Endothelial cell of umbilical vein (primary cell): ENCODE results near the gene ANKS1B. TPM values are rescaled to one million over a fixed set of nuclear protein-coding genes. Genes with fewer than 3 reads are reported as not detected.

Source experiments
- BruUV-seq: library from RNA; stranded (reverse); fragments of 400-500 nt; replicated peaks from 2 replicates; lab custom pipeline; 2021; lab: Mats Ljungman, UMichigan
- CTCF ChIA-PET: fragments of 300-600, 350-600 bp; sonication (Branson Sonifier 250); formaldehyde crosslinking; loops from one replicate; lab custom pipeline; 2021; ENCODE audit warnings: antibody characterized with exemption, inconsistent platforms; lab: Charles Lee
- POLR2A ChIA-PET: fragments of 300-600, 350-600 bp; sonication (Branson Sonifier 250); formaldehyde crosslinking; loops from one replicate; lab custom pipeline; 2021; ENCODE audit warnings: antibody characterized with exemption, inconsistent platforms; lab: Charles Lee
- DNase-seq: peaks from one replicate; pipeline ENCODE4 v3.0.0-alpha.2; 2011; ENCODE audit warnings: low read depth, low spot score
- FAIRE-seq: peaks from 2 replicates; lab custom pipeline; 2011; peaks lifted over from hg19 to GRCh38; lab: Jason Lieb, UNC
- H2AFZ ChIP-seq: 2 replicates; pipeline ENCODE4 v1.6.0; 2012; ENCODE audit warnings: low read depth, low read length, control low read depth, inconsistent platforms
- H3K27ac ChIP-seq: 2 replicates; pipeline ENCODE4 v1.5.1; 2011; ENCODE audit warnings: low read depth, mild to moderate bottlenecking, control low read depth, low read length, moderate library complexity; ENCODE audit not compliant: insufficient read depth
- H3K27me3 ChIP-seq, 2 experiments: 2 replicates each; pipeline versions ENCODE4 v1.6.0 to v1.6.1; 2011; ENCODE audit warnings: low read length in 2 of 2, mixed read lengths in 1 of 2; ENCODE audit not compliant: control insufficient read depth in 2 of 2, insufficient read depth in 2 of 2
- H3K36me3 ChIP-seq, 2 experiments: 2 replicates in 1 of 2; 3 replicates in 1 of 2; pipeline ENCODE4 v1.5.1; 2011; ENCODE audit warnings: low read length in 2 of 2, mild to moderate bottlenecking in 1 of 2, moderate library complexity in 1 of 2; ENCODE audit not compliant: control insufficient read depth in 2 of 2, insufficient read depth in 2 of 2; ENCODE audit errors: extremely low read depth in 1 of 2
- H3K4me1 ChIP-seq: 3 replicates; pipeline ENCODE4 v1.5.1; 2011; ENCODE audit warnings: mild to moderate bottlenecking, low read length; ENCODE audit not compliant: control insufficient read depth, insufficient read depth; ENCODE audit errors: extremely low read depth
- H3K4me2 ChIP-seq: 2 replicates; pipeline ENCODE4 v1.6.1; 2011; ENCODE audit warnings: low read length, control low read depth, mixed read lengths; ENCODE audit not compliant: insufficient read depth
- H3K4me3 ChIP-seq, 3 experiments: fragments of 200-600 bp in 1 of 3; sonication (generic), shearing (Covaris generic) in 1 of 3; replicated peaks in 1 of 3; 2 replicates each; pipeline ENCODE4 v1.5.1; 2011 to 2016; ENCODE audit warnings: control low read depth in 3 of 3, low read length in 3 of 3, mild to moderate bottlenecking in 2 of 3, inconsistent platforms in 1 of 3, low read depth in 1 of 3, moderate library complexity in 1 of 3; ENCODE audit not compliant: insufficient read depth in 1 of 3
- H3K79me2 ChIP-seq: 2 replicates; pipeline ENCODE4 v1.6.0; 2012; ENCODE audit warnings: low read length, inconsistent platforms; ENCODE audit not compliant: control insufficient read depth, insufficient read depth
- H3K9ac ChIP-seq: replicated peaks from 2 replicates; pipeline ENCODE3; 2011; ENCODE audit warnings: low read length, control low read depth; ENCODE audit not compliant: insufficient read depth; ENCODE audit errors: extremely low read depth
- H3K9me1 ChIP-seq: replicated peaks from 3 replicates; pipeline ENCODE4 v1.6.0; 2011; ENCODE audit warnings: mild to moderate bottlenecking, low read length; ENCODE audit not compliant: control insufficient read depth, insufficient read depth; ENCODE audit errors: extremely low read depth
- H3K9me3 ChIP-seq: replicated peaks from 2 replicates; pipeline ENCODE4 v1.5.1; 2012; ENCODE audit warnings: low read length, inconsistent platforms; ENCODE audit not compliant: control insufficient read depth, insufficient read depth
- H4K20me1 ChIP-seq: replicated peaks from 2 replicates; pipeline ENCODE3; 2011; ENCODE audit warnings: mild to moderate bottlenecking, low read length; ENCODE audit not compliant: control insufficient read depth, insufficient read depth; ENCODE audit errors: extremely low read depth
- CTCF ChIP-seq, 2 donors: IDR thresholded peaks; 1 replicate in 1 of 2; 2 replicates in 1 of 2; pipeline ENCODE4 v1.5.1; 2011; ENCODE audit warnings: low read length in 2 of 2, mild to moderate bottlenecking in 2 of 2, moderate library complexity in 2 of 2, control low read depth in 1 of 2, inconsistent platforms in 1 of 2, low read depth in 1 of 2; ENCODE audit not compliant: insufficient read depth in 1 of 2; ENCODE audit errors: extremely low read depth in 1 of 2
- EZH2 ChIP-seq: IDR thresholded peaks from 2 replicates; pipeline ENCODE4 v1.6.1; 2012; ENCODE audit warnings: borderline replicate concordance, low read depth, mild to moderate bottlenecking, moderate library complexity, low read length, inconsistent platforms; ENCODE audit not compliant: severe bottlenecking
- FOS ChIP-seq: IDR thresholded peaks from 2 replicates; pipeline ENCODE4 v1.6.1; 2011; ENCODE audit warnings: mild to moderate bottlenecking, low read length, moderate library complexity, borderline replicate concordance; ENCODE audit not compliant: insufficient read depth
- GATA2 ChIP-seq: IDR thresholded peaks from 2 replicates; pipeline ENCODE4 v1.7.0; 2011; ENCODE audit warnings: low read depth, mild to moderate bottlenecking, moderate library complexity, mixed read lengths, low read length; ENCODE audit not compliant: insufficient read length, insufficient read depth
- JUN ChIP-seq: IDR thresholded peaks from 2 replicates; pipeline ENCODE4 v1.6.1; 2011; ENCODE audit warnings: borderline replicate concordance, low read depth; ENCODE audit not compliant: insufficient read length, insufficient read depth
- MAX ChIP-seq: IDR thresholded peaks from 2 replicates; pipeline ENCODE4 v1.6.1; 2011; ENCODE audit not compliant: insufficient read depth, insufficient read length
- MYC ChIP-seq: IDR thresholded peaks from one replicate; pipeline ENCODE4 v1.6.1; 2011; ENCODE audit warnings: mild to moderate bottlenecking, low read depth, low read length
- POLR2A ChIP-seq: IDR thresholded peaks from 2 replicates; pipeline ENCODE4 v1.6.1; 2012; ENCODE audit warnings: low read depth, mild to moderate bottlenecking, control low read depth, low read length
- POLR2AphosphoS5 ChIP-seq: IDR thresholded peaks from 2 replicates; pipeline ENCODE4 v1.6.1; 2012; ENCODE audit warnings: low read depth, mild to moderate bottlenecking, control low read depth, low read length, moderate library complexity; ENCODE audit not compliant: insufficient read depth
- dilution Hi-C: fragments of 300-500 bp; cut with MboI; formaldehyde crosslinking; loops from one replicate; pipeline ENCODE4 v1.15.0; 2019; ENCODE audit warnings: low sequenced_read_pairs; ENCODE audit not compliant: extremely low pct_ligation_motif_present
- intact Hi-C: fragments of 100-400 bp; cut with micrococcal nuclease; formaldehyde crosslinking; loops from one replicate; pipeline ENCODE4 v1.10.0; 2022
- polyA plus RNA-seq, 4 experiments: library from polyadenylated mRNA; depleted of rRNA in 3 of 4; stranded (reverse) in 3 of 4; unstranded in 1 of 4; fragments of >200 nt; gene quantifications; 2 replicates each; pipeline versions ENCODE4 v1.2.1 to v1.2.3, GENCODE V29; 2011 to 2012; ENCODE audit warnings: missing spikeins in 1 of 4
- total RNA-seq: library from RNA; stranded (reverse); gene quantifications from 2 replicates; pipeline ENCODE4 v1.2.3, GENCODE V29; 2021

Gene ANKS1B
- total and polyA plus RNA-seq, 2 donors (not counting 3 experiments of a cell fraction or from before 2014, with no cell fraction given) = 0.15 to 0.38 TPM

GRCh38 chr12:99713946-99714520 lies 270.7 kb downstream of the ANKS1B start:
- CTCF ChIA-PET = no interaction called here
- BruUV-seq = no TSS peak
- POLR2A ChIA-PET = no interaction called here
- Histone ChIP-seq H3K4me2 (no peak overlapping the region), H3K79me2 (no peaks in the 10 kb centered on the region), H3K36me3 (no peaks in the 10 kb centered on the region), H3K9me3 (no peaks in the 10 kb centered on the region), H3K27ac (no peak overlapping the region), H4K20me1 (no peaks in the 10 kb centered on the region), H3K27me3 (no peaks in the 10 kb centered on the region), H3K9me1 (no peaks in the 10 kb centered on the region), H3K9ac (no peak overlapping the region), H3K4me1 (no peaks in the 10 kb centered on the region), H2AFZ (no peak overlapping the region), H3K4me3 (no peak overlapping the region)
- TF ChIP-seq MAX (no peak), GATA2 (no peak), POLR2A (no peak), FOS (no peak), CTCF (IDR thresholded peaks at IDR 0.05; ENCODE audit: extremely low read depth in 1 of 2, insufficient read depth in 1 of 2, low read depth in 1 of 2, low read length in 2 of 2) (no peak), EZH2 (no peak), POLR2AphosphoS5 (no peak), JUN (no peak), MYC (no peak)
- dilution Hi-C loops (no loop called here), intact Hi-C loops (no loop called here)
- DNase-seq (no peak), FAIRE-seq (no peak)
